HepG2 (cell line): ENCODE data around the gene OXLD1. TPM values are rescaled to one million over a fixed set of nuclear protein-coding genes. Genes with fewer than 3 reads are reported as not detected.
A peak's percentile ranks its signal among the peaks of the same experiment; 100 is the strongest.

Experiments used
- ATF7 ChIP-seq, 2 experiments: fragments of 450-650 bp in 1 of 2; sonication (generic) in 1 of 2; formaldehyde crosslinking in 1 of 2; IDR thresholded peaks; 2 replicates each; pipeline versions ENCODE4 v1.4.0 to v1.6.1; 2016 to 2020; ENCODE audit warnings: antibody characterized with exemption in 1 of 2, mild to moderate bottlenecking in 1 of 2, missing genetic modification reagents in 1 of 2
- CBX2 ChIP-seq, 2 experiments: fragments of 200-600 bp in 1 of 2; sonication (generic); formaldehyde crosslinking in 1 of 2; IDR thresholded peaks; 2 replicates each; pipeline versions ENCODE4 v1.7.0 to v1.8.1; 2018 to 2022; ENCODE audit warnings: low read depth in 2 of 2, low read length in 1 of 2, mild to moderate bottlenecking in 1 of 2, missing genetic modification reagents in 1 of 2
- FOXM1 ChIP-seq: sonication (generic); formaldehyde crosslinking; IDR thresholded peaks from 2 replicates; pipeline ENCODE4 v1.5.0; 2020; ENCODE audit warnings: missing genetic modification reagents
- FOXO1 ChIP-seq: sonication (generic); formaldehyde crosslinking; IDR thresholded peaks from 2 replicates; pipeline ENCODE4 v1.4.0; 2020; ENCODE audit warnings: missing genetic modification reagents
- FOXP1 ChIP-seq, 2 experiments: fragments of 450-650 bp in 1 of 2; IDR thresholded peaks; 2 replicates each; pipeline ENCODE4 v1.6.1; 2017 to 2018; ENCODE audit warnings: antibody characterized with exemption in 1 of 2
- HNF1A ChIP-seq, 2 experiments: sonication (generic) in 1 of 2; formaldehyde crosslinking in 1 of 2; IDR thresholded peaks; 2 replicates each; pipeline versions ENCODE4 v1.4.0 to v1.6.1; 2016 to 2020; ENCODE audit warnings: borderline replicate concordance in 1 of 2, low read depth in 1 of 2, mild to moderate bottlenecking in 1 of 2, missing genetic modification reagents in 1 of 2
- MEIS2 ChIP-seq: sonication (generic); formaldehyde crosslinking; IDR thresholded peaks from 2 replicates; pipeline ENCODE4 v1.9.0; 2021; ENCODE audit warnings: mild to moderate bottlenecking, missing genetic modification reagents
- NCOA1 ChIP-seq: sonication (generic); formaldehyde crosslinking; IDR thresholded peaks from 2 replicates; pipeline ENCODE4 v1.9.0; 2021; ENCODE audit warnings: missing genetic modification reagents
- NKX3-1 ChIP-seq: sonication (generic); formaldehyde crosslinking; IDR thresholded peaks from 2 replicates; pipeline ENCODE4 v1.5.0; 2020; ENCODE audit warnings: missing genetic modification reagents
- RAD51 ChIP-seq: fragments of 450-650 bp; IDR thresholded peaks from 2 replicates; pipeline ENCODE4 v1.6.1; 2016; ENCODE audit warnings: borderline replicate concordance
- REPIN1 ChIP-seq: sonication (generic); formaldehyde crosslinking; IDR thresholded peaks from 2 replicates; pipeline ENCODE4 v1.8.0; 2022; ENCODE audit warnings: missing genetic modification reagents, low read depth, mild to moderate bottlenecking, borderline replicate concordance
- SMARCE1 ChIP-seq: fragments of 450-650 bp; IDR thresholded peaks from 2 replicates; pipeline ENCODE4 v1.6.1; 2017; ENCODE audit warnings: borderline replicate concordance
- TAF15 ChIP-seq: fragments of 200-400 bp; formaldehyde crosslinking; IDR thresholded peaks from one replicate; pipeline ENCODE4 v1.6.1; 2018; ENCODE audit warnings: mild to moderate bottlenecking, low read depth, low read length; ENCODE audit not compliant: poor library complexity, severe bottlenecking
- ZFP90 ChIP-seq: sonication (generic); formaldehyde crosslinking; IDR thresholded peaks from 2 replicates; pipeline ENCODE4 v1.8.0; 2022; ENCODE audit warnings: missing genetic modification reagents, mild to moderate bottlenecking, inconsistent platforms, borderline replicate concordance
- ZNF10 ChIP-seq: sonication (generic); formaldehyde crosslinking; IDR thresholded peaks from 2 replicates; pipeline ENCODE4 v1.4.0; 2020; ENCODE audit warnings: mild to moderate bottlenecking, low read depth, missing genetic modification reagents, borderline replicate concordance
- ZNF121 ChIP-seq: sonication (generic); formaldehyde crosslinking; IDR thresholded peaks from 2 replicates; pipeline ENCODE4 v1.5.0; 2020; ENCODE audit warnings: mild to moderate bottlenecking, missing genetic modification reagents
- ZNF33B ChIP-seq: sonication (generic); formaldehyde crosslinking; IDR thresholded peaks from 2 replicates; pipeline ENCODE4 v1.5.1; 2020; ENCODE audit warnings: mild to moderate bottlenecking, missing genetic modification reagents
- ZNF343 ChIP-seq: sonication (generic); formaldehyde crosslinking; IDR thresholded peaks from 2 replicates; pipeline ENCODE4 v1.4.0; 2020; ENCODE audit warnings: mild to moderate bottlenecking, missing genetic modification reagents
- ZNF577 ChIP-seq: sonication (generic); formaldehyde crosslinking; IDR thresholded peaks from 2 replicates; pipeline ENCODE4 v1.4.0; 2020; ENCODE audit warnings: mild to moderate bottlenecking, low read depth, missing genetic modification reagents, borderline replicate concordance
- ZNF607 ChIP-seq: sonication (generic); formaldehyde crosslinking; IDR thresholded peaks from 2 replicates; pipeline ENCODE4 v1.5.1; 2020; ENCODE audit warnings: missing genetic modification reagents, mild to moderate bottlenecking, borderline replicate concordance
- ZNF619 ChIP-seq: sonication (generic); formaldehyde crosslinking; IDR thresholded peaks from 2 replicates; pipeline ENCODE4 v1.4.0; 2020; ENCODE audit warnings: mild to moderate bottlenecking, missing genetic modification reagents
- ZNF703 ChIP-seq: sonication (generic); formaldehyde crosslinking; IDR thresholded peaks from 2 replicates; pipeline ENCODE4 v1.5.1; 2020; ENCODE audit warnings: missing genetic modification reagents, mild to moderate bottlenecking, moderate library complexity, borderline replicate concordance
- polyA plus RNA-seq, 8 experiments: library from polyadenylated mRNA; depleted of rRNA in 3 of 8; stranded (reverse) in 7 of 8; unstranded in 1 of 8; fragments of >200 nt; fragmentation: Illumina TruSeq in 4 of 8; extraction: Trizol in 4 of 8; gene quantifications; 2 replicates each; pipeline versions ENCODE4 v1.2.1 to v1.2.3, GENCODE V29; 2011 to 2016; ENCODE audit warnings: low read depth in 4 of 8, missing spikeins in 1 of 8, mixed read lengths in 1 of 8; ENCODE audit not compliant: insufficient read depth in 1 of 8
- total RNA-seq, 5 experiments: library from RNA; depleted of rRNA; stranded (reverse); fragments of >200 nt; fragmentation: Illumina TruSeq; extraction: Trizol; gene quantifications; 2 replicates each; pipeline ENCODE4 v1.2.3, GENCODE V29; 2016; ENCODE audit warnings: low read depth in 1 of 5

The OXLD1 gene
- total and polyA plus RNA-seq, 2 of the 13 experiments (the other 11 are each of a cell fraction or from before 2014, with no cell fraction given), result 27.1 to 37.5 TPM

GRCh38 chr17:81702934-81703746 lies 36.7 kb upstream of the OXLD1 start, which contains the start of gene MRPL12 (continued):
- TF ChIP-seq REPIN1 (CRISPR knock-in tag) (peak; percentile 88; the same call in 1 of the 2 replicates), ZNF10 (no peak), ZNF607 (CRISPR knock-in tag) (peak; percentile 94), ZFP90 (CRISPR knock-in tag) (peak; percentile 85; the same call in 1 of the 2 replicates), ZNF619 (CRISPR knock-in tag) (peak; percentile 98), ZNF703 (peak; percentile 88), ATF7 (IDR thresholded peaks at IDR 0.05) (no peak), ATF7 (CRISPR knock-in tag; IDR thresholded peaks at IDR 0.05) (no peak; the same call in 1 of the 2 replicates), FOXM1 (CRISPR knock-in tag) (peak; percentile 78; the same call in 1 of the 2 replicates), NKX3-1 (CRISPR knock-in tag) (peak; percentile 95), MEIS2 (CRISPR knock-in tag) (peak; percentile 84; the same call in 1 of the 2 replicates), TAF15 (no peak), NCOA1 (CRISPR knock-in tag) (peak; percentile 83; the same call in 1 of the 2 replicates), CBX2 (IDR thresholded peaks at IDR 0.05; ENCODE audit: low read depth, low read length) (no peak), CBX2 (CRISPR knock-in tag; IDR thresholded peaks at IDR 0.05; ENCODE audit: low read depth) (no peak), ZNF33B (CRISPR knock-in tag) (peak; percentile 51; the same call in 1 of the 2 replicates), FOXO1 (CRISPR knock-in tag) (peak; percentile 85), ZNF121 (no peak), SMARCE1 (no peak), HNF1A (IDR thresholded peaks at IDR 0.05; ENCODE audit: low read depth) (no peak), HNF1A (CRISPR knock-in tag; IDR thresholded peaks at IDR 0.05; ENCODE audit: borderline replicate concordance) (peak; percentile 88), ZNF343 (CRISPR knock-in tag) (peak; percentile 72; the same call in 1 of the 2 replicates), ZNF577 (CRISPR knock-in tag) (peak; percentile 35; the same call in 1 of the 2 replicates), RAD51 (no peak), FOXP1 (IDR thresholded peaks at IDR 0.05) (no peak), FOXP1 (CRISPR knock-in tag; IDR thresholded peaks at IDR 0.05) (peak; percentile 39)
